ENCODE results near the gene SH3RF1. TPM values are rescaled to one million over a fixed set of nuclear protein-coding genes. Genes with fewer than 3 reads are reported as not detected.

SH3RF1 gene
- total and polyA plus RNA-seq, 4 donors: 14.7 to 21.9 (median 18.5) TPM

- H3K27me3 ChIP-seq (ENCODE audit: control insufficient read depth, insufficient read depth, low read length): no peaks in the 10 kb centered on the region
- peaks cover 11% of the 10 kb centered on the region for H3K36me3 ChIP-seq (ENCODE audit: control insufficient read depth, insufficient read depth, low read length)
- H3K4me3 ChIP-seq (ENCODE audit: low read depth, low read length): no peak overlapping the region
- DNase-seq (ENCODE audit: low read depth in 4 of 6, low spot score in 6 of 6): no peak
- no peaks in the 10 kb centered on the region for H3K9me3 ChIP-seq (ENCODE audit: control insufficient read depth, insufficient read depth, low read length)
- peaks cover 4% of the 10 kb centered on the region for H3K4me1 ChIP-seq (ENCODE audit: control insufficient read depth, insufficient read depth, low read length)
- no peak overlapping the region for H3K27ac ChIP-seq (ENCODE audit: low read depth, low read length)
- WGBS (ENCODE audit: insufficient coverage): 61% methylated on average over 3 of the region's 4 CpGs
Measured at GRCh38 chr4:169108303-169108702, 162.5 kb downstream of the SH3RF1 start.

GRCh38 chr4:169107528-169107927, 163.2 kb downstream of the SH3RF1 start:
- H3K4me3 ChIP-seq (ENCODE audit: low read depth, low read length): no peak overlapping the region
- no peaks in the 10 kb centered on the region for H3K27me3 ChIP-seq (ENCODE audit: control insufficient read depth, insufficient read depth, low read length)
- WGBS (ENCODE audit: insufficient coverage): no CpG with 5 or more reads among the region's 2 CpGs
- no peak overlapping the region for H3K27ac ChIP-seq (ENCODE audit: low read depth, low read length)
- no peaks in the 10 kb centered on the region for H3K9me3 ChIP-seq (ENCODE audit: control insufficient read depth, insufficient read depth, low read length)
- peaks cover 4% of the 10 kb centered on the region for H3K4me1 ChIP-seq (ENCODE audit: control insufficient read depth, insufficient read depth, low read length)
- DNase-seq (ENCODE audit: low read depth in 4 of 6, low spot score in 6 of 6): no peak
- H3K36me3 ChIP-seq (ENCODE audit: control insufficient read depth, insufficient read depth, low read length): peaks cover 11% of the 10 kb centered on the region

GRCh38 chr4:169106696-169107229, 164.0 kb downstream of the SH3RF1 start:
- H3K4me3 ChIP-seq (ENCODE audit: low read depth, low read length): no peak overlapping the region
- H3K27ac ChIP-seq (ENCODE audit: low read depth, low read length): no peak overlapping the region
- no peak for DNase-seq (ENCODE audit: low read depth in 4 of 6, low spot score in 6 of 6)
- no peaks in the 10 kb centered on the region for H3K27me3 ChIP-seq (ENCODE audit: control insufficient read depth, insufficient read depth, low read length)
- H3K4me1 ChIP-seq (ENCODE audit: control insufficient read depth, insufficient read depth, low read length): peaks cover 4% of the 10 kb centered on the region
- H3K36me3 ChIP-seq (ENCODE audit: control insufficient read depth, insufficient read depth, low read length): peaks cover 11% of the 10 kb centered on the region
- WGBS (ENCODE audit: insufficient coverage): 95% methylated on average over 11 of the region's 16 CpGs
- no peaks in the 10 kb centered on the region for H3K9me3 ChIP-seq (ENCODE audit: control insufficient read depth, insufficient read depth, low read length)

GRCh38 chr4:169105620-169106019, 165.1 kb downstream of the SH3RF1 start:
- Histone ChIP-seq H3K27me3 (ENCODE audit: control insufficient read depth, insufficient read depth, low read length) (no peaks in the 10 kb centered on the region), H3K36me3 (ENCODE audit: control insufficient read depth, insufficient read depth, low read length) (peaks cover 11% of the 10 kb centered on the region), H3K9me3 (ENCODE audit: control insufficient read depth, insufficient read depth, low read length) (no peaks in the 10 kb centered on the region), H3K4me3 (ENCODE audit: low read depth, low read length) (no peak overlapping the region), H3K4me1 (ENCODE audit: control insufficient read depth, insufficient read depth, low read length) (peaks cover 4% of the 10 kb centered on the region), H3K27ac (ENCODE audit: low read depth, low read length) (no peak overlapping the region)
- WGBS (ENCODE audit: insufficient coverage): 96% methylated on average over 5 of the region's 6 CpGs
- DNase-seq (ENCODE audit: low read depth in 4 of 6, low spot score in 6 of 6): no peak

DNA sequence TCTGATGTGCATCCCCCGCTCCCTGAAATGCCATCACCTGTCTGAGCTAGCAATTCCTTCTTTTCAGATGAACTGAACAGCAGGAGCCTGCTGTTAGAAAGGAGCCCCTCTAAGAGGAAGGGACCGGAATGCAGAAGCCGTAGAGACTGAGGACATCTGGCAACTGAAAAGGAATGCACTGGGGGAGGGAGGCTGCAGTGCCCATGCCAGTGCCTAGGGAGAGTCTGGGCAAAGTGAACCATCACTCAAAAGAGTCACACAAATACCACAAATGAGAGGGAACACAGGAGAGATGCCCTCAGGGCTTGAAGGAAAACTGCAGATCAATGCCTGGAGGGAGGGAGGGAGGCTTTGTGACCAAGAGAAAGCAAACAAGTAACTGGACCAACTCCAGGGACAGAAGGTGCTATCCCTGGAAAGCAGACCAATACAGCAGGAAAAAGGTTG, 166.8 kb downstream of the SH3RF1 start:
- DNase-seq (ENCODE audit: low read depth in 4 of 6, low spot score in 6 of 6): peak in 2 of 6 donors; percentile 68 to 73
- Histone ChIP-seq H3K27ac (ENCODE audit: low read depth, low read length) (no peak overlapping the region), H3K4me3 (ENCODE audit: low read depth, low read length) (no peak overlapping the region), H3K36me3 (ENCODE audit: control insufficient read depth, insufficient read depth, low read length) (peaks cover 11% of the 10 kb centered on the region), H3K9me3 (ENCODE audit: control insufficient read depth, insufficient read depth, low read length) (no peaks in the 10 kb centered on the region), H3K4me1 (ENCODE audit: control insufficient read depth, insufficient read depth, low read length) (peaks cover 4% of the 10 kb centered on the region), H3K27me3 (ENCODE audit: control insufficient read depth, insufficient read depth, low read length) (no peaks in the 10 kb centered on the region)
- WGBS (ENCODE audit: insufficient coverage): 23% methylated on average over 3 of the region's 3 CpGs

- 55% methylated on average over 2 of the region's 2 CpGs for WGBS (ENCODE audit: insufficient coverage)
- H3K4me1 ChIP-seq (ENCODE audit: control insufficient read depth, insufficient read depth, low read length): peaks cover 4% of the 10 kb centered on the region
- no peaks in the 10 kb centered on the region for H3K27me3 ChIP-seq (ENCODE audit: control insufficient read depth, insufficient read depth, low read length)
- peak in 2 of 6 donors; percentile 39 to 60 for DNase-seq (ENCODE audit: low read depth in 4 of 6, low spot score in 6 of 6)
- no peak overlapping the region for H3K4me3 ChIP-seq (ENCODE audit: low read depth, low read length)
- no peak overlapping the region for H3K27ac ChIP-seq (ENCODE audit: low read depth, low read length)
- no peaks in the 10 kb centered on the region for H3K9me3 ChIP-seq (ENCODE audit: control insufficient read depth, insufficient read depth, low read length)
- H3K36me3 ChIP-seq (ENCODE audit: control insufficient read depth, insufficient read depth, low read length): peaks cover 11% of the 10 kb centered on the region
Measured at GRCh38 chr4:169102026-169102425, 168.7 kb downstream of the SH3RF1 start.

DNA sequence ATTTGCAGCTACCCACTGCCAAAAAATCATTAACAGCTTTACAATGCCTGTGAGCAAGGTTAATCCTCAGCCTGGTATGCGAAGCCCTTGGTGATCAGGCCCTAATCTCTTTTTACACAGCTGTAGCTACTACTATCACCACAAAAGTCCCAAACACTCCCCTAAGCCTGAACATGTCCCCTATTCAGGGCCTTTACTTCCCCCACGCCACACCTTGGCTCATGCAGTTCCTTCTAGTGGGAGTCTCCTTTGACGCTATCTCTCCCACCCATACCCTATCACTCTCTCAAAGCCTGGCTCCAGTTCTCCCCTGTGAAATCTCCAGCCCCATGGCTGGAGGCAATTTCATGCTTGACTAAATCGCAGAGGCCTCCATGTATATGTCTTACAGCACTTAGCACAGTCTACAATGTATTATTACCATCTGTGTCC, 170.1 kb downstream of the SH3RF1 start:
- WGBS (ENCODE audit: insufficient coverage): 88% methylated on average over 3 of the region's 4 CpGs
- peak overlapping the region; percentile 16 for H3K27ac ChIP-seq (ENCODE audit: low read depth, low read length)

GRCh38 chr4:169099771-169100180, 171.0 kb downstream of the SH3RF1 start:
- peak in 1 of 6 donors; percentile 69 for DNase-seq (ENCODE audit: low read depth in 4 of 6, low spot score in 6 of 6)
- peak overlapping the region; percentile 70 for H3K27ac ChIP-seq (ENCODE audit: low read depth, low read length)
- WGBS (ENCODE audit: insufficient coverage): 100% methylated on average over 1 of the region's 3 CpGs

More for the DNA sequence above, 170.1 kb downstream of the SH3RF1 start:
- DNase-seq (ENCODE audit: low read depth in 4 of 6, low spot score in 6 of 6): peak in 1 of 6 donors; percentile 60
- no peaks in the 10 kb centered on the region for H3K9me3 ChIP-seq (ENCODE audit: control insufficient read depth, insufficient read depth, low read length)
- peaks cover 4% of the 10 kb centered on the region for H3K4me1 ChIP-seq (ENCODE audit: control insufficient read depth, insufficient read depth, low read length)
- H3K36me3 ChIP-seq (ENCODE audit: control insufficient read depth, insufficient read depth, low read length): peaks cover 2% of the 10 kb centered on the region
- H3K4me3 ChIP-seq (ENCODE audit: low read depth, low read length): no peak overlapping the region
- no peaks in the 10 kb centered on the region for H3K27me3 ChIP-seq (ENCODE audit: control insufficient read depth, insufficient read depth, low read length)

GRCh38 chr4:169098969-169099690, 171.6 kb downstream of the SH3RF1 start:
- 80% methylated on average over 1 of the region's 4 CpGs for WGBS (ENCODE audit: insufficient coverage)
- Histone ChIP-seq H3K36me3 (ENCODE audit: control insufficient read depth, insufficient read depth, low read length) (no peaks in the 10 kb centered on the region), H3K4me1 (ENCODE audit: control insufficient read depth, insufficient read depth, low read length) (peaks cover 3% of the 10 kb centered on the region), H3K9me3 (ENCODE audit: control insufficient read depth, insufficient read depth, low read length) (no peaks in the 10 kb centered on the region), H3K27me3 (ENCODE audit: control insufficient read depth, insufficient read depth, low read length) (no peaks in the 10 kb centered on the region), H3K27ac (ENCODE audit: low read depth, low read length) (peak overlapping the region; percentile 70), H3K4me3 (ENCODE audit: low read depth, low read length) (no peak overlapping the region)
- no peak for DNase-seq (ENCODE audit: low read depth in 4 of 6, low spot score in 6 of 6)

More at GRCh38 chr4:169099771-169100180, 171.0 kb downstream of the SH3RF1 start:
- Histone ChIP-seq H3K27me3 (ENCODE audit: control insufficient read depth, insufficient read depth, low read length) (no peaks in the 10 kb centered on the region), H3K36me3 (ENCODE audit: control insufficient read depth, insufficient read depth, low read length) (no peaks in the 10 kb centered on the region), H3K9me3 (ENCODE audit: control insufficient read depth, insufficient read depth, low read length) (no peaks in the 10 kb centered on the region), H3K4me3 (ENCODE audit: low read depth, low read length) (no peak overlapping the region), H3K4me1 (ENCODE audit: control insufficient read depth, insufficient read depth, low read length) (peaks cover 4% of the 10 kb centered on the region)

DNA sequence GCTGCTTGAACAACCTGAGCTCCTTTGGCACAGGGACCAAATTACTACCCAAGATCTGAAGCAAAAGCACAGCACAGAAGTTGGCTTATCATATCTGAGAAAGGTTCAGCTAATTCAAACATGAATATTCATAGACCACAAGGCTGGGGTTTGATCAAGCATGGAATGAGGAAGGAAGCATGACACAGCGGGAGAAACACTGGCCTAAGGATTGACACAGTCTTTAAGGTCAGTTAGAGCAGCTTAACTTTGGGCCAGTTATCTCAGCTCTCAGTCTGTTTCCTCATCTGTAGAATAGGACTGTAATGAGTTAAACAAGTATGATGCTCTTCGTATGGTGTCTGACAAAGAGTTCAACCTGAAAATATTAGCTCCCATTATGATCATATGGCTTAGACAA, 172.2 kb downstream of the SH3RF1 start:
- no peak for DNase-seq (ENCODE audit: low read depth in 4 of 6, low spot score in 6 of 6)
- Histone ChIP-seq H3K27ac (ENCODE audit: low read depth, low read length) (peak overlapping the region; percentile 70), H3K27me3 (ENCODE audit: control insufficient read depth, insufficient read depth, low read length) (no peaks in the 10 kb centered on the region), H3K36me3 (ENCODE audit: control insufficient read depth, insufficient read depth, low read length) (no peaks in the 10 kb centered on the region), H3K4me1 (ENCODE audit: control insufficient read depth, insufficient read depth, low read length) (no peaks in the 10 kb centered on the region), H3K4me3 (ENCODE audit: low read depth, low read length) (no peak overlapping the region), H3K9me3 (ENCODE audit: control insufficient read depth, insufficient read depth, low read length) (no peaks in the 10 kb centered on the region)
- no CpG with 5 or more reads among the region's 2 CpGs for whole genome bisulfite sequencing (ENCODE audit: insufficient coverage)
